Mesendoderm (in vitro differentiated cells): Measurements from ENCODE around the gene TMPRSS11E.
"Not testable (repeated sequence)": the region's sequence is repeated elsewhere in the genome, so short reads cannot be mapped to it uniquely, and the experiment has no call there.

Experiments
- DNase-seq: peaks from one replicate; pipeline ENCODE4 v3.0.0; 2013
- H2AK5ac ChIP-seq: 2 replicates; pipeline ENCODE4 v1.6.1; 2013; ENCODE audit warnings: low read length, inconsistent platforms
- H2BK120ac ChIP-seq: 2 replicates; pipeline ENCODE4 v1.6.1; 2013; ENCODE audit warnings: low read depth, mild to moderate bottlenecking, low read length, moderate library complexity, mixed read lengths
- H2BK15ac ChIP-seq: replicated peaks from 2 replicates; pipeline ENCODE4 v1.6.1; 2013; ENCODE audit warnings: low read depth, mild to moderate bottlenecking, moderate library complexity
- H2BK5ac ChIP-seq: 2 replicates; pipeline ENCODE4 v1.6.1; 2013; ENCODE audit warnings: low read length, inconsistent platforms
- H3K18ac ChIP-seq: 2 replicates; pipeline ENCODE4 v1.6.1; 2013; ENCODE audit warnings: mild to moderate bottlenecking, low read length, mixed read lengths
- H3K23ac ChIP-seq: one replicate; pipeline ENCODE4 v1.6.1; 2013; ENCODE audit warnings: low read length
- H3K27ac ChIP-seq: 2 replicates; pipeline ENCODE4 v1.5.1; 2013; ENCODE audit warnings: low read depth, mild to moderate bottlenecking, inconsistent platforms, low read length, moderate library complexity
- H3K27me3 ChIP-seq: 2 replicates; pipeline ENCODE4 v1.6.1; 2013; ENCODE audit warnings: low read length, control low read depth, mild to moderate bottlenecking, inconsistent platforms; ENCODE audit not compliant: insufficient read depth, poor library complexity
- H3K36me3 ChIP-seq: 2 replicates; pipeline ENCODE4 v1.6.1; 2013; ENCODE audit warnings: low read length, inconsistent platforms; ENCODE audit not compliant: control insufficient read depth, insufficient read depth
- H3K4ac ChIP-seq: one replicate; pipeline ENCODE4 v1.6.1; 2013; ENCODE audit warnings: low read depth, mild to moderate bottlenecking, low read length, moderate library complexity
- H3K4me1 ChIP-seq: 2 replicates; pipeline ENCODE4 v1.6.1; 2013; ENCODE audit warnings: low read depth, low read length, inconsistent platforms; ENCODE audit not compliant: control insufficient read depth
- H3K4me2 ChIP-seq: 2 replicates; pipeline ENCODE4 v1.6.1; 2013; ENCODE audit warnings: low read length
- H3K4me3 ChIP-seq: 2 replicates; pipeline ENCODE4 v1.5.1; 2013; ENCODE audit warnings: mild to moderate bottlenecking, low read length
- H3K56ac ChIP-seq: one replicate; pipeline ENCODE4 v1.6.1; 2013; ENCODE audit warnings: low read length
- H3K79me1 ChIP-seq: 2 replicates; pipeline ENCODE4 v1.6.1; 2013; ENCODE audit warnings: low read length, inconsistent platforms
- H3K79me2 ChIP-seq: 2 replicates; pipeline ENCODE4 v1.6.1; 2013; ENCODE audit warnings: mild to moderate bottlenecking, low read length; ENCODE audit not compliant: control insufficient read depth, insufficient read depth
- H3K9ac ChIP-seq: 2 replicates; pipeline ENCODE4 v1.6.1; 2013; ENCODE audit warnings: low read length, inconsistent platforms
- H4K5ac ChIP-seq: one replicate; pipeline ENCODE4 v1.6.1; 2013; ENCODE audit warnings: low read length
- H4K8ac ChIP-seq: one replicate; pipeline ENCODE4 v1.6.1; 2013; ENCODE audit warnings: low read depth, mild to moderate bottlenecking, control low read depth, low read length, moderate library complexity
- WGBS: extraction: QIAGEN DNeasy Blood & Tissue Kit; methylation state at CpG from one replicate; pipeline ENCODE4 v1.1.7; 2013; ENCODE audit warnings: low lambda C conversion rate, missing lambda C conversion rate; ENCODE audit not compliant: insufficient coverage; ENCODE audit errors: extremely low coverage; 5-methylcytosine and 5-hydroxymethylcytosine counted together

Gene TMPRSS11E

DNA sequence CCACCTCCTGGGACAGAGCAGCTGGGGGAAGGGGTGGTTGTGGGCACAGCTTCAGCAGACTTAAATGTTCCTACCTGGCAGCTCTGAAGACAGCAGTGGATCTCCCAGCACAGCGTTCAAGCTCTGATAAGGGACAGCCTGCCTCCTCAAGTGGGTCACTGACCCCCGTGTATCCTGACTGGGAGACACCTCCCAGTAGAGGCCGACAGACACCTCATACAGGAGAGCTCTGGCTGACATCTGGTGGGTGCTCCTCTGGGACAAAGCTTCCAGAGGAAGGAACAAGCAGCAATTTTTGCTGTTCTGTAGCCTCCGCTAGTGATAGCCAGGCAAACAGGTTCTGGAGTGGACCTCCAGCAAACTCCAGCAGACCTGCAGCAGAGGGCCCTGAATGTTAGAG, 56.2 kb downstream of the TMPRSS11E start:
- H3K18ac ChIP-seq, H3K9ac ChIP-seq, H2BK15ac ChIP-seq, H2BK120ac ChIP-seq, H3K23ac ChIP-seq, H3K79me2 ChIP-seq, H3K27me3 ChIP-seq, H3K27ac ChIP-seq, H4K5ac ChIP-seq, H3K4ac ChIP-seq, H2AK5ac ChIP-seq, H3K36me3 ChIP-seq, DNase-seq, H3K4me3 ChIP-seq, H4K8ac ChIP-seq, H3K4me2 ChIP-seq, H3K4me1 ChIP-seq, H3K79me1 ChIP-seq, H3K56ac ChIP-seq, H2BK5ac ChIP-seq: not testable (repeated sequence)
- WGBS: no CpG with 5 or more reads among the region's 4 CpGs

DNA sequence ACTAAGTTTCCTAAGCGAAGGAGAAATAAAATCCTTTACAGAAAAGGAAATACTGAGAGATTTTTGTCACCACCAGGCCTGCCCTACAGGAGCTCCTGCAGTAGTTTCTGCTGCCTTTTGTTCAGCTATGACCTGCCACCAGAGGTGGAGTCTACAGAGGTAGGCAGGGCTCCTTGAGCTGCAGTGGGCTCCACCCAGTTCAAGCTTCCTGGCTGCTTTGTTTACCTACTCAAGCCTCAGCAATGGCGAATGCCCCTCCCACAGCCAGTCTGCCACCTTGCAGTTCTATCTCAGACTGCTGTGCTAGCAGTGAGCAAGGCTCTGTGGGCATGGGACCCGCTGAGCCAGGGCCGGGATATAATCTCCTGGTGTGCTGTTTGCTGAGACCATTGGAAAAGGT, 57.6 kb downstream of the TMPRSS11E start:
- not testable (repeated sequence) for H2AK5ac ChIP-seq, H3K4ac ChIP-seq, H4K8ac ChIP-seq, H3K23ac ChIP-seq, H3K4me1 ChIP-seq, H3K56ac ChIP-seq, H4K5ac ChIP-seq, H3K36me3 ChIP-seq, H2BK15ac ChIP-seq, DNase-seq, H3K9ac ChIP-seq, H3K27ac ChIP-seq, H3K18ac ChIP-seq, H3K4me2 ChIP-seq, H3K27me3 ChIP-seq, H2BK5ac ChIP-seq, H3K79me2 ChIP-seq, H2BK120ac ChIP-seq, H3K4me3 ChIP-seq, H3K79me1 ChIP-seq
- no CpG with 5 or more reads among the region's 4 CpGs for WGBS

DNA sequence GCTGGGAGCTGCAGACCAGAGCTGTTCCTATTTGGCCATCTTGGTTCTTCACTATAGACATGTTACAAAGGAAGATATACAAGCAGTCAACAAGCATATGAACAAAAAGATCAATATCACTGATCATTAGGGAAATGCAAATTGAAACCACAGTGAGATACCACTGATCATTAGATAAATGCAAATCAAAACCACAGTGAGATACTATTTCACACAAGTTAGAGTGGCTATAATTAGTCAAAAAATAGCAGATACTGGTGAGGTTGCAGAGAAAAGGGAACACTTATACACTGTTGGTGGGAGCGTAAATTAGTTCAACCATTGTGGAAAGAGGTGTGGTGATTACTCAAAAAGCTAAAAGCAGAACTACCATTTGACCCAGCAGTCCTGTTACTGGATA, 58.2 kb downstream of the TMPRSS11E start:
- no CpG with 5 or more reads among the region's 1 CpG for WGBS
- H3K18ac ChIP-seq, H2BK120ac ChIP-seq, H3K4me1 ChIP-seq, H3K4me3 ChIP-seq, DNase-seq, H3K4ac ChIP-seq, H3K4me2 ChIP-seq, H4K8ac ChIP-seq, H3K9ac ChIP-seq, H2BK15ac ChIP-seq, H2BK5ac ChIP-seq, H3K27me3 ChIP-seq, H3K36me3 ChIP-seq, H3K79me2 ChIP-seq, H3K23ac ChIP-seq, H3K79me1 ChIP-seq, H2AK5ac ChIP-seq, H3K27ac ChIP-seq, H4K5ac ChIP-seq, H3K56ac ChIP-seq: not testable (repeated sequence)

DNA sequence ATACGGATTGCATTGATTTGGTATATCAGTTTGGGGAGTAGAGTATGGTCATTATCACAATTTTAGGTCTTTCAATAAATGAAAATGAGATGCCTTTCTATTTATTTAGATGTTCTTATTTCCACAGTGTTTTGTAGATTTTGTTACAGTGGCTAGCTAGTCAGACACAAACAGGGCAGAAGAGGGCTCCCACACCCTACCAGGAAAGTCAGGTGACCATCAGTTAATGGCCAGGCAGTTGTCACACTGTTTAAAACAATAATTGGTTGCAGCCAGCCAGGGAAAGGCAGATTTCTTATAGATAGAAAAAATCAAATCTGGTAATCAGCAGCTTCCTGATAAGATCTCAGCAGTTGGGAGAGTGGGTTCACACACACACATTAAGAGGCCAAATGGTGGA, 71.6 kb downstream of the TMPRSS11E start:
- no peaks in the 10 kb centered on the region for H3K79me2 ChIP-seq
- no CpG with 5 or more reads among the region's 1 CpG for WGBS
- H3K9ac ChIP-seq: no peak overlapping the region
- H3K4me1 ChIP-seq: no peaks in the 10 kb centered on the region
- H3K27ac ChIP-seq: no peak overlapping the region
- H2AK5ac ChIP-seq: no peak overlapping the region
- no peak overlapping the region for H3K4ac ChIP-seq
- H3K4me2 ChIP-seq: no peak overlapping the region
- H3K18ac ChIP-seq: no peak overlapping the region
- no peak overlapping the region for H2BK120ac ChIP-seq
- no peak overlapping the region for H3K23ac ChIP-seq
- no peaks in the 10 kb centered on the region for H3K36me3 ChIP-seq
- no peak overlapping the region for H4K5ac ChIP-seq
- H3K27me3 ChIP-seq: no peaks in the 10 kb centered on the region
- no peak overlapping the region for H2BK5ac ChIP-seq
- no peak overlapping the region for H2BK15ac ChIP-seq
- no peak overlapping the region for H3K56ac ChIP-seq
- no peak overlapping the region for H3K4me3 ChIP-seq
- no peak overlapping the region for H4K8ac ChIP-seq
- no peak for DNase-seq
- no peaks in the 10 kb centered on the region for H3K79me1 ChIP-seq

DNA sequence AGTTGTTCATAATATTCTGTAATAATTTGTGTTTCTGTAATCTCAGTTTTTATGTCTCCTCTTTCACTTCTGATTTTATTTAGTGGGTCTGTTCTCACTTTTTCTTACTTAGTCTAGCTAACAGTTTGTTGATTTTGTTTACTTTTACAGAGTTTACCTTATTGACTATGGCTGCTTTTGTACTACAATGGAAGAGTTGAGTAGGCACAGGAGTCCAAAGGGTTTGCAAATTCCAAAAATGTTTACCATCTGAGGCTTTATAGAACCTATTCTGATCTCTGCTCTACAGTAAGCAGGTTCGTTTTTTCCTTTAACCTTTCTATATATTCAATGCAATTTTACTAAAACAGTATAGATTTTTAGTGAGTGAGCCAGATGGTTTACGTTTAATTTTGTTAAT, 73.7 kb downstream of the TMPRSS11E start:
- Histone ChIP-seq H3K18ac (no peak overlapping the region), H3K36me3 (no peaks in the 10 kb centered on the region), H4K5ac (no peak overlapping the region), H3K4me1 (no peaks in the 10 kb centered on the region), H3K4ac (no peak overlapping the region), H3K79me2 (no peaks in the 10 kb centered on the region), H2BK15ac (no peak overlapping the region), H3K27me3 (no peaks in the 10 kb centered on the region), H2BK120ac (no peak overlapping the region), H3K27ac (no peak overlapping the region), H3K4me3 (no peak overlapping the region), H3K79me1 (no peaks in the 10 kb centered on the region), H2AK5ac (no peak overlapping the region), H2BK5ac (no peak overlapping the region), H3K23ac (no peak overlapping the region), H4K8ac (no peak overlapping the region), H3K9ac (no peak overlapping the region), H3K4me2 (no peak overlapping the region), H3K56ac (no peak overlapping the region)
- DNase-seq: no peak
- 100% methylated on average over 1 of the region's 2 CpGs for WGBS

DNA sequence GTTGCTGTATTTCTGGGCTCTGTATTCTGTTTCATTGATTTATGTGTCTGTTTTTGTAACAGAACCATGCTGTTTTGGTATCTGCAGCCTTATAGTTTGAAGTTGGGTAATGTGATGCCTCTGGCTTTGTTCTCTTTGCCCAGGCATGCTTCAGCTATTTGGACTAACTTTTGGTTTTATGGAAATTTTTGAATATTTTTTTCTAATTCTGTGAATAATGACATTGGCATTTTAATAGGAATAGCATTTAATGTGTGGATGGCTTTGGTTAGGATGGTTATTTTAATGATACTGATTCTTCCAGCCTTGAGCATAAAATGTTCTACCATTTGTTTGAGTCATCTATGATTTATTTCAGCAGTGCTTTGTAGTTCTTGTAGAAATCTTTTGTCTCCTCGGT, 75.0 kb downstream of the TMPRSS11E start:
- not testable (repeated sequence) for H2BK120ac ChIP-seq, H3K23ac ChIP-seq, H3K4me2 ChIP-seq, H3K79me1 ChIP-seq, H3K27me3 ChIP-seq, H2BK5ac ChIP-seq, H3K27ac ChIP-seq, H3K56ac ChIP-seq, H3K79me2 ChIP-seq, H4K5ac ChIP-seq, H3K4ac ChIP-seq, H3K4me1 ChIP-seq, H3K4me3 ChIP-seq, H4K8ac ChIP-seq, H3K36me3 ChIP-seq, H2BK15ac ChIP-seq, H3K18ac ChIP-seq, H2AK5ac ChIP-seq, H3K9ac ChIP-seq, DNase-seq
- WGBS: no CpG with 5 or more reads among the region's 1 CpG
